Ramos (cell line): ENCODE measurements around the gene DCLK3.

Experiments used
- in situ Hi-C: fragments of 300-500 bp; cut with MboI; formaldehyde crosslinking; loops from one replicate; pipeline ENCODE4 v1.14.3; 2022; ENCODE audit warnings: low sequenced_read_pairs; ENCODE audit not compliant: unreplicated experiment

The DCLK3 gene, protein sequence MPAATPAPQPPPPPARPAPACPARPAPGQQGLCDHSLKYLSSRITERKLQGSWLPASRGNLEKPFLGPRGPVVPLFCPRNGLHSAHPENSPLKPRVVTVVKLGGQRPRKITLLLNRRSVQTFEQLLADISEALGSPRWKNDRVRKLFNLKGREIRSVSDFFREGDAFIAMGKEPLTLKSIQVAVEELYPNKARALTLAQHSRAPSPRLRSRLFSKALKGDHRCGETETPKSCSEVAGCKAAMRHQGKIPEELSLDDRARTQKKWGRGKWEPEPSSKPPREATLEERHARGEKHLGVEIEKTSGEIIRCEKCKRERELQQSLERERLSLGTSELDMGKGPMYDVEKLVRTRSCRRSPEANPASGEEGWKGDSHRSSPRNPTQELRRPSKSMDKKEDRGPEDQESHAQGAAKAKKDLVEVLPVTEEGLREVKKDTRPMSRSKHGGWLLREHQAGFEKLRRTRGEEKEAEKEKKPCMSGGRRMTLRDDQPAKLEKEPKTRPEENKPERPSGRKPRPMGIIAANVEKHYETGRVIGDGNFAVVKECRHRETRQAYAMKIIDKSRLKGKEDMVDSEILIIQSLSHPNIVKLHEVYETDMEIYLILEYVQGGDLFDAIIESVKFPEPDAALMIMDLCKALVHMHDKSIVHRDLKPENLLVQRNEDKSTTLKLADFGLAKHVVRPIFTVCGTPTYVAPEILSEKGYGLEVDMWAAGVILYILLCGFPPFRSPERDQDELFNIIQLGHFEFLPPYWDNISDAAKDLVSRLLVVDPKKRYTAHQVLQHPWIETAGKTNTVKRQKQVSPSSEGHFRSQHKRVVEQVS

DNA sequence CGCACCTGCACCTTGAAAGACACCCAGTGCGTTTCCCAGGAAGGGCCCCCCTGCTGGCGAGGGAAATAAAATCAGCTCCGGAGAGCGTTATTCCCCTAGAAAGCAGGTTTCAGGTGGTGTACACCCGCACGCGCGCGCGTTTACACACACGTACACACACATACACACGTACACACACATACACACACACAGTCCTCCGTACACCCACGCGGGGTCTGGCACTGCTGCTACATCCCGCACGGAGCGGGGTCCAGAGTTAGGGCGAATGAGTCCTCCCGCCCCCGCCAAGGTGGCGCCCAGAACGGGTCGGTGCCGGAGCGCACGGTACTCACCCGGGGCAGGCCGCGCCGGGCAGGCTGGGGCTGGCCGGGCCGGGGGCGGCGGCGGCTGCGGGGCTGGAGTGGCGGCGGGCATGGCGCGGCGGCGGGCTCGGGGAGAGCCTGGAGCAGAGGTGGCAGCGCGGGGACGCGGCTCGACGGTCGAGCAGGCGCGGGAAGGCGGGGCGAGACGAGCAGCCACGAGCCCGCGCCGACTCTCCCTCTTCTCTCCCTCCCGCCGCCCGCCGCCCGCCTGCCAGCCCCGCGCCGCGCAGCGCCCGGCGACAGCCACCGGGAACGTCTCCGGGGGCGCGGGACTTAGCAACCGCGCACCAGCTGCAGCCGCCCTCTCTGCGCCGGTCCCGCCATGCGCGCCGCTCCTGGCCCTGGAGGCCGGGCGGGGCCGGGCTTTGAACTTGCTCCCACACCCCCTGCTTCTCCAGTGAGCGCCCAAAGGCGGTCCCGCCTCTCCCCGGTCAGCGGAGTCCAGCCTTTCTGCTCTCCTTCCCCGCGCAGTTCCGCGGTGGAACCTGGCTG is at the start of gene DCLK3:
DCLK3 (minus strand) TSS at position 704 of the 854 bp plus-strand sequence; CDS start at position 414, 290 bp downstream.
- in situ Hi-C loops = no loop called here

DNA sequence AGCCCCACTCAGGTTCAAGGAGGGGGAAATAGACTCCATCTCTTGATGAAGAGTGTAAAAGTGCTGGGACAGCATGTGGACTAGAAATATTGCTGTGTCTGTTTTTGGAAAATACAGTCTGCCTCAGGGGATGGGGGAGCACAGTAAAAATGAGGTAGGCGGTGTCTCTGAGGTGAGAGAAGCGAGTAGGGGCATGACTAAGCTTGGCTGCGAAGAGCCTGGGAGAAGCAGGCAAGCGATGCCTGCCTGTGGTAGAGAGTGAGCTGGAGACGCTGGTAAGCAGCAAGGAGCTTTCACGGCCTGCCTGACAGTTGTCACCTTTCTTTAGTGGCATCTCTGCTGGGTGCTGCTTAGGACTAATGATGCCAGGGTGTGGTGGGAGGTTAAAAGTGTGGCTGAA is 49.0 kb upstream of the DCLK3 start:
- in situ Hi-C loops = no loop called here

DNA sequence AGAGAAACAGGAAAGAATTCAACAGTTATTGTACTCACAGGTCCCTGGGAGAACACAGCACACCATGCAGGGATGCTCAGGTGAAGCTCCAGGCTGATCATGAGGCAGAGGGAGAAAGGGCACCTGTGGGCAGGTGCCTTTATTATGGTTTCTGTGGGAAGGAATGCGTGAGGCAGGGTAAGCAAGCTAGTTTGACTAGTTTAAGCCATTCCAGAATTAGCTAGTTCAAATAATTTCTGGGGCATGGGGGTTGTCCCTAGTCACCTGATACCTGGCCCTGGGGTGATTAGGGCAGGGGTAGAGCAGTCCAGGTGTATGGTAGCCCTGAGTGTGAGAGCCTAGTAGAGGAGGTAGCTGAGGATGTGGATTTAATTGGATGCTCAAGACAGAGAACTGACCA is 47.9 kb upstream of the DCLK3 start:
- in situ Hi-C loops = no loop called here

DNA sequence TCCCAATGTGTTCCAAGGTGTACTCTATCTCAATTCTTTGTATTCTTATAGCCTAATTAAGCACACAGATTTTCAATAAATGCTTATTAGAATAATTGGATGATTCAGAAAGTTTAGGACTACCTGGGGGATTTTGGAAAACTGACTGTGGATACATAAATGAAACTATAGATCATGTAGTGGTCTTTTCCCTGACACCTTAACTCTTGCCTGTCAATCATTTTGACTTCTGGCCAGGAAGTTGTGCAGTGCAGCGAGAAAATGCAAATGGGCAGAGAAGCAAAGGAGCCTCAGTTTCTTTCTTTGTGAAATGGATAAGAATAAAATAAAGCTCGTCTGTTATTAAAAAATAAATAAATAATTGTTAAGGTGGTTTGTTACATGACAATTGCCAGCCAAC is 47.4 kb upstream of the DCLK3 start:
- in situ Hi-C loops = no loop called here

DNA sequence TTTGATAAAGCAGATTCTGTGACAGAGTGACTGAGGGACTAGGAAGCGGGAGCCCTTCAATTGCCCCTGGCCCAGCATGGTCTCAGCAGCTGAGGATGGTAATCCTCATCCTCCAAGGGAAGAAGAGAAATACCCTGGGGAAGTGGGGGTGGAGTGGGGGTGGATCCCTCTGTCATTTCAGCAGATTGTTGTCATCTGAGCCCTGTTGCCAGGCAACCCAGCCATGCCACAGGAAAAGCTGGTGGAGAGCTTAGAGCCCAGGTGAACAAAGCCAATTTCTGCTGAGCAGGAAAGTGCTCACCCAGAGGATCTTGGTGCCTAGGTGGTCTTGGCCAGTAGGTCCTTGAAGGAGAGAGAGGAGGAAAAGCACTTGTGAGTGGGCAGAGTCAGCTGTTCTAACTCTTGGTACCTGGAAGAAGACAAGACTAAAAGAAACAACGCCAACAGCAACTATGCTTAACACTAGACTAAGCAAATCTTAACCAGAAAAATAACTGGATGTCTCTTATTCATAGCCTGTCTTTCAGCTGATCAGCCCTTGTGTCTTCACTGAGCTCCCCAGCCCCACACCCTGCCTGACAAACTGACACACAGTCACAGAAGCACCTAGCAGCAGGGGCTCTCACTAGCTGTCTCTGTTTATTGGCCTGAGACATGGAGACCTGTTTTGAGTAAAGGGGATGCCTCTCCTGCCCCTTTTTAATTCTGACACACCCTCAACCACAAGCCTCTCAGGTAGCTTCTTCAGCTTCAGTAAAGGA is 40.1 kb upstream of the DCLK3 start:
- in situ Hi-C loops = no loop called here

DNA sequence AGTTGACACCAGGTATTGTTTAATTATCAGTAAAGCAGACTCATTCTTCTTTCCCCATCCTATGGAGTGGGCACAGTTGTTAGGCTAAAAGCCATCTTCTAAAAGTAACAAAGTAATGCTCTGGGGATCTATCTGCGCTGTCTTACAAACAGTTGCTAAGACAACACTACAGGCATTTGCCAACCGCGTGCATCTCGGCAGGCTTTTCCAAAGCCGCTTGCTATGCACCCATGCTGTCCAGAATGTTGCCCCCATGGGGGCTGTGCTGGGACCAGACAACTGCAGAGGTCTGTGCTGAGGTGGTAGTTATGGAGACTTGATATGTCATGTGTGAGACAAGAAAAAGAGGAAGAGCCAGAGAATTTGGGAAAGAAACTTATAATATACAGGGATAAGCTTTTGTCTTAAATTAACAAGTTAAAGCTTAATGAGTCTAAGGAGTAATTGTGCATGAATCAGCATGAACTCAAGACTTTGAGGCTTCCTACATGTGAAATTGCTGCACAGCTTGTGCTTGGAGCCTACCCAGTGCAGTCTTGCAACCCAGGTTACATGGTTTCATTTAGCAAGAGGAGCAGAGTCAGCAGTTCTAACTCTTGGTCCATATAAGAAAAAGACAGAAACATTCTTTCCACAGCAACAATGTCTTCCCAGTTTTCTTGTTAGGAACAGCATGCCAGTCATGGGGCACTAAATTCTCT is 38.9 kb upstream of the DCLK3 start:
- in situ Hi-C loops = no loop called here

DNA sequence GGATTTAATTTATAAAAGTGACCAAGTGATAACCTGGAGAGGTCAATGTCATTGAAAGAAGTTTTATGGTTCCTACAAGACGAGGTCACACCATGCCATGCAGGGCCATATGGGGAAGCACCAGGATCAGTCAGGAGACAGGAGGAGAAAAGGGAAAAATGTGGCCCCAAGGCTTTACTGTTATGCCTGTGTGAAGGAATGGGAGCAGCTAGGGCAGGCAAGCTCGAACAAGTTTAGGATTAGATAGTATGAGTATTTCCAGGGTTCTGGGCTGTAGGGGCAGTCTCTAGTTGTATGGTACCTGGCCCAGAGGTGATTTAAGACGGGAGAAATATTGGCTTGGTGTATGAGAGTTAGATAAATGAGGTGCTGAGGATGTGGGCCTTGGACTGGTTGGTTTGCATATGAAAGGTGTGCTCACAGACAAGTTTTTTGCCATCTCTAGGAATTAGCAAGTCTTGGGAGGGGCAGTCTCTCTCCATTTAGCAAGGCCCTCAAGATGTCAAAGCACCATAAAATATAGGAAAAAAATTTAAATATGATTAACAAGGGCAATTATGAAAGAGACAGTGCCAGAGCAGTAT is 36.3 kb upstream of the DCLK3 start:
- in situ Hi-C loops = no loop called here

DNA sequence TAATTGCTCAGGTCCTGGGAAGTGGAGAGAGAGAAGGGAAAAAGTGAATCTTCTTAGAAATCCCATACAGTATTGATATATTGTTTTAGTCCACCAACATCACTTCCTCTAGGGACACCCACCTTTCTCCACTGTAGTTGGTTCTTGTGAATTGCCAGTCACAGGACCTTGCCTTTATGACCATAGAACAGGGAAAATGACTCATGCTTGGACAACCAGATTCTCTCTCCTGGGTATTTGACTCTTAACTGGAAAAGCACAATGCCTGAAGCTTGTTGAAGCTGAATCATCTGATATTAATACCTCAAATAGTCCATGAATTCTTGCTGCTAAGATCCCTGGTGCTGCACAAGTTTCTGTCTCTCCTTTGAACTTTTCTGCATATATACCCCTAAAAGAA is 32.5 kb upstream of the DCLK3 start:
- in situ Hi-C loops = no loop called here

DNA sequence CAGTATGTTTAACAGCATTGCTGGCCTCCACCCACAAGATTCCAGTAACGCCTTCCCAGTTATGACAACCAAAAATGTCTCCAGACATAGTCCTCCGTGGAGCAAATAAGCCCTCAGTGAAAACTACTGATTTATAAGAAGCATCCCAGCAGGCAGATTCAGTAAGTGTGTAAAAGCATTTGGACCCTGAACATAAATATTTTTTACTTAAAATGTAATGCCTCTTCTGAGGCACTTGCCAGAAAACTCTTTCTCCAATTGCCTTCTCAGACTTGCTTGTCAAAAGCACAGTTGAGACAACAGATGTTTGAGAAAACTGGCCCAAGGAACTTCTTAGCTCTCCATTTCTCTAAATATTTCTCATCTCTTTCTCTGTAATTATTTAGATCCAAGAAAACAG is 31.8 kb upstream of the DCLK3 start:
- in situ Hi-C loops = no loop called here

DNA sequence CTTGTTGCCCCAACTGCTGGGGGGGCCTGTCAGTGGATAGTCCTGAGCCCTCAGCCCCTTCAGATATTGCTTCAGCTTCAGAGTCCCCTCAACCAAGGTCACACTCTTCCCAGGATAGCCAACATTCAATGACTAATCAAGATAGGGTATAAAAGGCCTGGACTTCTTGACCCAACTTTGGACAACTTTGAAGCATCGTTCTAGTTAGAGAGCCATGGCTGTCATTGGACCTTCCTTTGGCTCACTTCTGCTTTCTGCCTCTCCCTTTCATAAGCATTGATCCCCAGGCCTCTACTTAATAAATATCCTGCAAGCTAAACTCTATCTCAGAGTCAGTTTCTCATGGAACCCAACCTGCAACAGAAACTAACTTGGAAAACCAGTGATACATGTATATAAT is 31.3 kb upstream of the DCLK3 start:
- in situ Hi-C loops = no loop called here

DNA sequence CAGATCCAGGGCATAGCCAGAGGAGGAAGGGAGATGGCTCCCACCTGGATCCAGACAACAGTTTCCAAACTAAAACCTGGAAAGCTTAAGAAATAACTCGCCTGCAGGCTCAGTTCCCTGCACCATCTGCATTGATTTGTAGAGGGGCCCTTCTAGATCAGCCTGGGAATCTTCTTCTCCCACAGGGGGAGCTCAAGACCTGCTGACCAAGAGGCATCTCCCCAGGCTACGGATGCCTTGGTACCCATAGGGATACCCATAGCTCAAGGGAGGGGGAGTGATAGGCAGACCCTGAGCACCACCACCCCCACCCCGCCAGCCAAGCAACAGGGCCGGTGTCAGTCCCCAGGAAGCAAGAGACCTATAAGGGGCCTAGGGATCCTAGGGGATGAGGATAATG is 28.0 kb upstream of the DCLK3 start:
- in situ Hi-C loops = no loop called here

DNA sequence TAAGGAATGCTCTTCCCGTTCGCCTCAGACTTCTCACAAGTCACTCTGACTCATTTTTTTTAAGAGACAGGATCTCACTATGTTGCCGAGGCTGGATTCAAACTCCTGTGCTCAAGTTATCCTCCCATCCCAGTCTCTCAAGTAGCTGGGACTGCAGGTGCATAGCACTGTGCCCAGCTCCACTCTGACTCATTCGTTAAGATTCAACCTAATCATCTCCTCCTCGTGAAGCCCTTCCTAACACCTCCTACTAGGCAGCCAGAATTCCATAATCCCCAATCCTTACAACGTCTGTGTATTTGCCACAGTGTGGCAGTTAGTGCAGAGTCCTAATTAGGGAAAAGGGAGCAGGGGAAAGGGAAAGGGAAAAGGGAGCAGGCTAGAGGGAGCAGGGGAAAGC is 26.4 kb upstream of the DCLK3 start:
- in situ Hi-C loops = no loop called here

DNA sequence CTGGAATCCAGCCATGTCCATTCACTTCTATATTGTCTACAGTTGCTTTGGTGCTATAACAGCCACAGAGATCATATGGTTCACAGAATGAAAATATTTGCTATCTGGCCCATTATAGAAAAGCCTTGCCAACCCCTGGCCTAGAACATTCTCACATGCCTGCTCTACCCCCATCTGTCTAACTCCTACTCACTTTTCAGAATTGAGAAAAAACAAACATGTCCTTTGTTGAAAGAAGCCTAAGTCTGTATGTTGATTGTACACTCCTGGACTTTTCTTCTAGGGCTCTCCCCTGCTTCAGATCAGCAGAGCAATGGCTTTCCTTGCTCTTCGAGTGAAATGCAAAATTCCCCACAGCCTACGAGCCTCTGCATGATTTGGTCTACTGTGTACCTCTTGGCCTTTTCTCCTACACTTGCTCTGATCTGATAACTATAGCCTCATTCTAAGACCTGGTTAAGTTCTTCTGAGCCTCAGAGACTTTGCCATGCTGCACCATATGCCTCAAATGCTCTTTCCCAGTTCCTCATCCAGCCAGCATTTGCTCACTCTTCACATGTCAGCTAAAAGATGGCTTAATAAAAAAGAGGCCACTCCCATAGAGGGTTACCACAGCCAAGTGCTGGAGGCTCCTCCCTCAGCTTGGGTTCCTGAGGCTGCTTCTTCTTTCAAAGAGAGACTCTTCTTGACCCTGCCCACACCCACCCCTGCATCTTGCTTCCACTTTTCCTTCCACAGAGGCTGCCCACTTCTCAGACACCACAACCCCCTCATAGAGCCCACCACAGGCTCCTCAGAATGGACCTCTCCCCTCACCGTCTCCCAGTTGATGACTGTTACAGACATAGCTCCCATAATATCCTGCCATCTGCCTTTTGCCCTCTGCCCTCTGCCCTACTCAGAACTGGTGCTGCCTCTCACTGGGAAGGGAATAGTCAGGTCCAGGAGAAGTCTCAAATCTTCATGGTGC is 22.9 kb upstream of the DCLK3 start:
- in situ Hi-C loops = no loop called here

DNA sequence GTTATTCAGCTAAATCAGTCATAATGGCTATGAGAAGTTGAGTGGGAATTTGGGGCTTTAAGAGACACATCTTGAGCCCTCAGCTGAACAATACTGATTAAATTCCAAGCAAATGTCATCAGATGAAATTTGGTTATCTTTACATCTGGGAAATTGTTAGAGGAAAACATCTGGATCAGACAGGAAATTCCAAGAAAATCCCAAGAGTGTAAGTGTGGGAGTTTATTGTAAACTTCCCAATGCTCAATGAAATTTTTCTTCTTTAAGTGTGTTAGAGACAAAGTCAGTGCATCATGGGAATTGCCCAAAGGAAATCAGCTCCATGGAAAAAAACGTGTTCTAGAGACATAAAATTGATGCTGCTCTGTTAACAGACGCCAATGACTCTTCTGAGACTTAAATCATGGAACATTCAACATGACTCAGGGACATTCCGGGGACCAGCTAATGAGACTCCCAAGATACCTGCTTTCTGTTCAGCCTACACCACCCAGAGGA is 19.8 kb upstream of the DCLK3 start:
- in situ Hi-C loops = no loop called here

DNA sequence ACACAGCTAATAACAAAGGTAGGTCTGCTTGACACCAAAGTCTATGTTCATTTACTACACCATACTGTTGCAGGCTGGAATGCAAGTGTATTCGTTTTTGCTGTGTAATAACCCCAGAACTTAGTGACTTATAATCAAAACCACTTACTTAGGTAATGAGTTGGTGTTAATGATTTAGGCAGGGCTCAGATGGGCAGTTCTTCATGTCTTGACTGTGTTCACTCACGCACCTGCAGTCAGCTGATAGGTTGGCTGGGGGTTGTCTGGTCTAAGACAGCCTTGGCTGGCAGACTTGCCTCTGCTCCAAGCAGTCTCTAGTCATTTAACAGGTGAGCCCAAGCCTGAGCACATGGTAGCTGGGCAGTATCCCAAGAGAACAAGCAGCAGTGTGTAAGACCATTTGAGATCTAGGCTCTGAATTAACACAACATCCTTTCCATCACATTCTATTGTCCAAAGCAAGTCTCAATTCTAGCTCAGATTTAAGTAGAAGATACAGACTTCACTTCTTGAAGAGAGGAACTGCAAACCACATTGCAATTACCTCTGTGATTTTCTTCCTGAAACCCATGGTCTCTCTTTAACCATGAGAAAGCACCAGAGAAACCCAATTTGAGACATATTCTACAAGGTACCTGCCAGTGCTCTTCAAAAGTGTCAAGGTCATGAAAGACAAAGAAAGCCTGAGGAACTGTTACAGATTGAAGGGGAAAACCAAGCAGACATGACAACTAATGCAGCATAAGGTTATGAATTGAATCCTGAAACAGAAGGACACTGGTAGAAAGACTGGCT is 13.3 kb upstream of the DCLK3 start:
- in situ Hi-C loops = no loop called here

DNA sequence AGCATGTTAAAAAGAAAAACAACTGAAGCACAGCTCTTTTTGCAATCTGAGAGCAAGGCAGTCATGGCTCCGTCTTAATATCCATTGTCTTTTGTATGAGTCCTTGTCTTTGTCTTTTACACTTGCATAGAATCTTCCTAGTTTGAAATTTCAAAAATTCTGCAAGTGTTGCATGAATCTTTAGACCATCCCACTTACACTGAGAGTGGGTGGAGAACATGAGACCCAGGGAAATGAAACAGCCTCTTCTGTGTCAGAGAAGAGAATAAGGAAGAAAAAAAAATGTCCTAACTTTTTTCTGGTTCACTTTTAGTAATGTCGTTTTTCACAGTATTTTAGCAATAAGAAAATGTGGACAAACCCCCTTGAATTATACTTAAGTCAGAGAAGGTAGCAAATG is 12.1 kb upstream of the DCLK3 start:
- in situ Hi-C loops = no loop called here

DNA sequence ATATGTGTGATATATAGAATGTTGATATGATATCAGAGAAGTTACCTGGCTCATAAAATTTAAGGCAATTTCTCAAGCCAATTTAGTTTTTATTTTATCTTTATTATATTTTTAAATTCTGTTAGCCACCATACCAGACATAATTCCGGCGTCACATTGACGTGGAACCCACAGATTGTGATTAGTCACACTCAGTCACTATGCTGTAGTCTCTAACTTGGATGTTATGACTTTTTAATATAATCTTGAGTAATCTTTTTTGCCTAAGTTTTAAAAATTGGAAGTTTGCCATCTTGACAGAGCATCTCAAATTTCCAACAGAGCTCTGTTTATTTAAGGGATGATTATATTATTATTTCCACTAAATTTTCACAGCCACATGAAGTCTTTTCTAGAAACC is 9.7 kb upstream of the DCLK3 start:
- in situ Hi-C loops = no loop called here
